ENCODE data around the gene PPP2R2C.

- TF ChIP-seq ZNF274 (IDR thresholded peaks at IDR 0.05; ENCODE audit: low read depth, low read length) = no peak
- TF ChIP-seq SUZ12 (IDR thresholded peaks at IDR 0.05; ENCODE audit: extremely low read depth, insufficient read depth, insufficient read length) = no peak
- TF ChIP-seq YY1 (IDR thresholded peaks at IDR 0.05; ENCODE audit: insufficient read depth, insufficient read length) = no peak
These were observed 48.0 kb downstream of the PPP2R2C start for GRCh38 chr4:6424425-6424824.

All from NT2/D1 (cell line).